GM18517 (cell line): ENCODE data around the gene TDRD15.
"Not testable (repeated sequence)": the region's sequence is repeated elsewhere in the genome, so short reads cannot be mapped to it uniquely, and the experiment has no call there.

ENCODE experiments used
- ATAC-seq: cut with Tn5 transposase; IDR thresholded peaks from one replicate; pipeline ENCODE4 v1.9.1; 2021; ENCODE audit warnings: mild to moderate bottlenecking, moderate library complexity; ENCODE audit not compliant: unreplicated experiment

The TDRD15 gene

DNA sequence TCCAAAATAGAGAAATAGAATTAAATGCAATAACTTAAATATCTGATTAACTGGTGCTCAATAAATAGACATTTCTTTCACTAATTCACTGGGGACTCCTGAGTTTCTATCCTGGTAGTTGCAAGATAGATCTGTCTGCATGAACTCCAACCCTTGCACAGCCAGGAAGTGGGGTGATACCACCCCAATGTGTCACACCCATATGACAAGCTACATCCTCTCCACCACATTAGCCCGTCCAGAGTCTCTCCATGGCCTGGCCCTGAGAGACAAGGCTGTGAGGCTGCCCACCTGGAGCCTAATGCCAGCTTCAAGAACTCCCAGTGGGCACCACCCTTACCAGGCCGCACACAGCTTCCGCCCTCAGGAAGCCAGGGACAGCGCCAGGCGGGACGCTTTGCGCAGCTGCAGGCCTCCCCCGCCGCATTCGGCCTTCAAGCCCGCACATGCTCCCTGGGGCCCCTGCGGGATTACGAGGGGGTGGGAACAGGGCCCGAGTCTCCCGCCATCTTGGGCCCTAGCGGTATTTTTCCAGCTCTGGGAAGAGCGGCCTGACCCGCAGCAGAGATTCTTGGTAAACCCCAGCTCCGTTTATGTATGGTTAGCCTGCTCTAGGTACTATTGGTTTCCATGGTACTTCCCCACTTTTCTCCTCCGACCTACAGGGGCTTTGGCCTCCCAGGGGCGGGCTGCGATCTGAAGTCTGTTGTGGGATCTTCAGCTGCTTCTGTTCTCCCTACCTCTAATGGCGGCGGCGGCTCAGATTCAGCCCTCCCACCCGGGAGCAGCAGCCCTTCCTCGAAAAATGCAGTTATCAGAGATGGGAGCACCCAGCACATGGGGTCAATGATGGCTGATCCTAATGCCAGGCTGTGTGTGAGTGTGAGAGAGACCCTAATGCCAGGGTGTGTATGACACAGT, at the start of gene TDRD15:
TSS of gene TDRD15 (plus strand) at position 496 of the 921 bp plus-strand sequence. CDS start 13,500 bp downstream, outside the sequence.
- no peak for ATAC-seq

GRCh38 chr2:21078296-21078695, 45.5 kb upstream of the TDRD15 start:
- no peak for ATAC-seq

DNA sequence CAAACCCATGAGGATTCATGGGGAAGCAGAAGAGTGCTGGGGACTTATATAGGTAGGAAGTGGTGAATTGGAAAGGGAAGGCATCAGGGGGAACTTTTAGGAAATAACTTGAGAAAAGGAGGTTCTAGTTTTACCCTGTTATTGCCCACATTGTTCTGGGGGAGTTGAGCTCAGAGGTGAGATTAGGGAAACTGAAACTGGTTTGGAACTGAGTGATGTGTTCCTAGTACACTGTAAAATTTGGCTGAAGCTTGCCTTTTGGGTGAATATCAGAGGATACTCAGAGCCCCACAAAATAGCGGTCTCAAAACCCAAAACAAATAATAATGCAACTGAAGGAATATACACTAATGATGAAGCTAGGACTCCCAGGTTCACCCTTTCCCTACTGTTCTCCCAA, 40.3 kb upstream of the TDRD15 start:
- no peak for ATAC-seq

GRCh38 chr2:21084401-21084800, 39.4 kb upstream of the TDRD15 start:
- ATAC-seq, result no peak

DNA sequence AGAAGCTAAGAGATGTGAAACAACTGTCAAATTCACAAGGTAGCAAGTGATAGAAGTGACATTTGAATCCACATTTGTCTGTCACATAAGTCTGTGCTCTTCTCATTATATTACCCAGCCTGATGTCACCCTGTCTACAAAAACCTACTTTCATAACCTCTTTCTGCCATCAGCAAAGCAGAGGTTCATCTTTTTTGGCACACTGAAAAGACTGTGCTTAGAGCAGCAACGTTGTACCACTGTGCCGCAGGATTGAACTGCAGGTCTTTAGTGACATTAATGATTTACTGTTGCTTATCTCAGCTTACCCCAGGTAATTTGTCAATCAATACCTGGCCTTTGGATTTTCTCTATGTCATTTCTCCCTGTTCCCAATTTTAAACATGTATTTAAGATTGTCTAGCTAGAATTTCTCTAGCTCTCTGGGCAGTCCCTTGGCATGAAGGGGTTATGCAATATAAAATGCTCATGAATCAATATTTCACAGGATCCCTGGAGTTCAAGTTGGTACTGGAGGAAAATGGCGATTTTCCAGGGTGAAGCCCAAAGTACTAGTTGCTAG, 31.4 kb upstream of the TDRD15 start:
- no peak for ATAC-seq

GRCh38 chr2:21095178-21095577, 28.6 kb upstream of the TDRD15 start:
- no peak for ATAC-seq

DNA sequence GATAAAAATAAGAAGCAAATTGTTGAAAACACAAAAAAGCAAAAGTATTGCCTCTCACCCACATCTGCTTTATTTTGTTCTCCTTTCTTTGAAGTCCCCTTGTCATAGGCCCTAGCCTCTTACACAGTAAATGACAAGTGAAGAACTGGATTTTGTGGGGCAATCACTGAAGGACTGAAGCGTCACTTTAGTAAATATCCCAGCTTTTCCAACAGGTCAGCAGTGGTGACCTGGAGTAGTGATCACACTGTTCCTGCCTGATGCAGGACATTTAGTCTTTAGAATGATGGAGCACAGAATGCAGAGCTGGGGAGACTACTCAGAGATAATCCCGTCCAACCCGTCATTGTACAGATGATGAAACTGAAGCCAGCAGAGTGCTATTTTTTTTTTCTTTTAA, 28.1 kb upstream of the TDRD15 start:
- ATAC-seq, result no peak

DNA sequence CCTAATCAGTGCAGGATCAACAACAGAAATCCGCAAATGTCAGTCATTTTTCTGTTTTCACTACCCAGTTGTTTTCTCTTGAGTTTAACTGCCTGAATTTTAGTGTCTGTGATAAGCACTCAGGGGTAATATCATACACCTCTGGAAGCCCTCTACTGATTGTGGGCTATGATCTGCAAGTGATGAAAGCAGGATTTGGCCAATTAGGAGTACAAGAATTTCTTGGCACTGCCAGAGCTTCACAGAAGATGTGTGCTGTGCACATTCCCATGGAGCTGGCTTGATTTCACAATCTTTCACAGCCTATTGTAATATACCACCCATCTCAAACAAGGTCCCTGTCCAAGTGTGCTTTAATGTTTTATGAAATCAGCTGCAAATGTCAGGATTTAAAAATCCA, 27.3 kb upstream of the TDRD15 start:
- no peak for ATAC-seq

DNA sequence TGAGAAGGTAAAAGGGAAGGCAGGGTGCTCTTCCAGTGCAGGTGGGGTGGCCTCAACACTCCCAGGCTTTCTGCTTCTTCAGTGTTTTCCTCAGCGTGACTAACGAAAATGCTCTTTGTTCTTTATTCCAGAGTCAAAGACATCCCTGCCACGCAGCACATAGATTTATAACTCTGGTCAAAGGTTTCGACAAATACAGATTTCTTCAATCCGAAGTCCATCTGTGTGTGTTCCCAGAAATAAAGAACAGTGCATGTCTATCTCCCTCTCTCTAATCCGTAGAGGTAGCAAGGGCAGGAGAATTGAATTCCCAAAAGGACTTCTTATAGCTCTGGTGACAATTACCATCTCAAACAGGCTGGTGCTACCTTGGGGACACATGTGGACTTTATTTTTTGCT, 26.4 kb upstream of the TDRD15 start:
- ATAC-seq, result no peak

DNA sequence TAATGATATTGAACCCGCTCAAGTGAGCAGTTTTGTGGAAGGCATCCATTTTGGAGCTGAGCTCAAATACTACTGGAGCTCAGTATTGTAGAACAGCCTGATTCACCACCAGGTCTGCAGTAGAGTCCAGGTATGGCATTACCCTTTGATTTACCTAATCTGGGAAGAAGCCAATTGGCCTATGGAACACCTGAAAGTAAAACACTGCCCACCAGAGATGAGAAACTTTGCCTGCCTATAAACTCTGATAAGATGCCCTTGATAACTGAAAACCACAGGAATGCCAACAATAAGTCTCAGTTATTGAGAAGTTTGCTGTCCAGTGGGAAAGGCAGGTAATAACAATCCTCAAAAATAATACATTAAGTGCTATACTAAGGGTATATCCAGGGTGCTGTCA, 25.5 kb upstream of the TDRD15 start:
- no peak for ATAC-seq

DNA sequence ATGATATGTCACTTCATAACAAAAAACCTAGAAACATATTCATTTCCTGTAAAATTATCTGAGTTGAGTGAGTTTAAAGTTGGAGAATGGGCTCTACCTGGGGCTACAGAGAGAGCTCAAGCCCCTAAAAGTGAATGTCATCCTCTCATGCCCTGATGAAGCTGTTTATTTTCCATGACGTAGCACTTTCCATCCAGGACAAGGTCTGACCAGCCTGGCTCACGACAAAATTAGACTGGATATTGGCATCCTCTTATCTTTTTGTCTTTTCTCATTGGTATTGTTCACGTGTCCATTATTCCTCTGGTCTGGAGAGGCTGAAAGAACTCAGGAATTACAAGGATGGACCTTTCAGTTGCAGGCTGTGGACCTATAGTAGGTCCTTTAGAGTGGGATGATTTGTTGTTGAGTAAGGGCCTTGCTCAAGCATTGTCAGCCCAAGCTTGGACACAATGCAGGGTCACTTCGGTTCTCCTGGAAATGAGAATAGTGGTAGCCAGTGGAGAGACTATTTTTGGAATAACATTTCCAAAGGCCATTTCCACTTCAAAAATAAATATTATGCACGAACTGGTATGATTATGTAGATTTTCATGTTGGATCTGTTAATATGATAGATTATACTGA, 24.4 kb upstream of the TDRD15 start:
- no peak for ATAC-seq

GRCh38 chr2:21101514-21102155, 22.1 kb upstream of the TDRD15 start:
- not testable (repeated sequence) for ATAC-seq

GRCh38 chr2:21102356-21102755, 21.4 kb upstream of the TDRD15 start:
- ATAC-seq, result no peak

DNA sequence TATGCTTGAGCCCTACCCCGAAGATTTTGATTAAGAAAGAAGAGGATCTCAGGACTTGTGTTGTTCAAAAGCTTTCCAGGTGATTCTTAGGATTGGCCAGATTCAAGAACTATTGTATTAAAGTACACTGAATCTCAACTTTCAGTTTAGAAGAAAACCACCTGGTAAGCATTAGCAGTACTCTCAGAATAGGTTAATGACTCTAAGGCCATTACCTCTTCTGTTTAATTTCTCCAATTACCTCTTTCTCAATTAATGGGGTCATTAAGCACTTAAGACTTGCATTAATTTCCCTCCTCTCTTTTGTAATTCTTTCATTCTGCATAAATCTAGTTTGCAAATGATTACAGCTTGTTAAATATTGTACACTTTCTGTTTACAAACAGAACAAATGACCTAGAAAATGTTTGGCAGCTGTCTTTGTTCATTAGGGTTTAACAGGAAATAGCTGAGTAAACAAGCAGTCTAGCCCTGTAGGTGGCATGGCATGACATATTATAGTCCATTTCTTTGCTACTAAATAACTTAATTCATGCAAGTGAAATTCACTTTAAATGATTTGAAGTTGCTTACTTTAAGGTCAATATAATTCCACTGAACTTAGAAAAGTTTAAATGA, 20.4 kb upstream of the TDRD15 start:
- ATAC-seq, result no peak

- ATAC-seq, result no peak
These were observed 19.6 kb upstream of the TDRD15 start for GRCh38 chr2:21104030-21104660.

DNA sequence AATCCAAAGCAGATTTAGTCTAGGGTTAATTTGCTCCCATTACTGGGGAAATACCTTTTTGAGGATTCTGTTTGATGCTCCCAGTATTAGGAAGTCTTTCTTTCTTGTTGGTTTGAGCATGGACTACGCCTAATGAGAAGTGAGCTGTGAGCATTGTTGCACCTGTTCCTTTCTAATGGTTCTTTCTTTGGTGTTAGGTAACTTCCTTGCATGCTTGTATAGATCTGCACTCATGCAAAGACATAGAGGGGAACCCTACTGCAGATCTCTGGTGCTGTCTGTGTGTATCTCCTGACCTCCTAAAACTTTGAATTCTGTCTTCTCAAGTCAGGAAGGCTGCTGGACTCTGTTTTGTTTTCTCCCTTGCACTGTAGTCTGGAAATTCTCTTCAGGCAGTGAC, 12.8 kb upstream of the TDRD15 start:
- no peak for ATAC-seq

GRCh38 chr2:21117688-21118087, 6.1 kb upstream of the TDRD15 start:
- ATAC-seq, result no peak

DNA sequence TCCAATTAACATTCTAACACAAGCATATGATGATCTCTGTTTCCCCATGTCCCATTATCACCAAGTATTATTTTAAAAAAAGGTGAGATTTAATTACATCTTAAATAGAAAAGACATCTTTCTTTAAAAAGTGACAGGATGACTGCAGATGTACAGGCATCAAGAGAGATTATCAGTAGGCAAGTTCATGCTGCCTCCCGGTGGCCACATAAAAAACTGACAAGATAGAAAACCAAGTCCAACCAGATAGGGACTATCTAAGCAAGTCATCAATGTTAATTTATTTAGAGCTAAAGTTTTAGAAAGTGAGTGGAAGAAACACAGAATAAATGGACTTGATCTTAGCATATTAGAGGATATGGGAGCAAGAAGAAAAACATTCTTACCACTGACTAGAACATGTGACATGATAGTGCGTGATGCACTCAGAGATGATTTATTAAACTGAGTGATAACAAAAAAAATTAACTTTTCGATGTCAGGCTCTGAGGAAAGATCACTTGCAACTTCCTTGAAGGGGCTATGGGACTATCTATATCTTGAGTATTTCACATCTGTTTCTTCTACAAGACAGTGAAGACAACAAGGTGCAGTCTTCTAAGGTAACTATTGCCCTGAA, 5.4 kb upstream of the TDRD15 start:
- ATAC-seq, result no peak

DNA sequence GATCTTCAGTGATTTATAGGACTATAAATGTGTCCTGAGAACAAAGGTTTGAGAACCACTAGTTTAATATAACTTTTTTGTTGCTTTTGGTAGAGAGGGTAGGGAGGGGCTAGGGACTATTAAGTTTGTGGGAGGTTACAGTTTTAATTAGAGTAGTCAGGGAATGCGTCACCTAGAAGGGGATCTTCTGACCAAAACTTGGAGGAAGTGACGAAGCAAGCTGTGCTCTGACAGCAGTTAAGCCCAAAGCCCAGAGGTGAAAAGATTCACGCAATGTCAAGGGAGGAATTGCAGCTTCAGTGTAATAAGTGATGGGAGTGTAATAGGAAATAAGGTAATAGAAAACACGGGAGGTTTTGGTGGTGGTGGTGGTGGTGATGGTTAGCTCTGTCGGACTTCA, 8.1 kb downstream of the TDRD15 start:
- ATAC-seq, result no peak

DNA sequence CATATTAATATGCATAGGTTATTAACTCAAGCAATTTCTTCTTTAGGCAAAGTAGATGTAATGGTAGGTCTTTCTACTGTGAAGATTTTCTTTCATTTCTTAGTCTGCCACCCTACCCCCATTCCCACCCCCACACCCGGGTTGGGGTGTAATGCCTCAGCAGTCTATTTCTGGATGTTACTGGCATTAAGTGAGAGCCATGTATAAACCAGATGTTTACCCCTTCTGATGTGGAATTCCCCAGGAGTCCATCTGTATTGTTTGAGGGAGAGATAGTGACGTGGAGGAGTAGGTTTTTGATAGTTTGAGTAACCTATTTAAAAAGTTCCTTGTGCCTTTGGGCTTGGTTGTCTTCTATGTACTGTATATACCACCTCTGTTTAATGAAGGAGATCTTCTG, 11.8 kb downstream of the TDRD15 start:
- no peak for ATAC-seq
